Astrocyte (in vitro differentiated cells and primary cell): ENCODE data around the gene SIK3. TPM values are rescaled to one million over a fixed set of nuclear protein-coding genes. Genes with fewer than 3 reads are reported as not detected.

Experiments
- DNase-seq: peaks from one replicate; pipeline ENCODE4 v3.0.0-alpha.2; 2010; ENCODE audit warnings: low read depth
- FAIRE-seq: peaks from 2 replicates; lab custom pipeline; 2011; peaks lifted over from hg19 to GRCh38; lab: Jason Lieb, UNC
- H2AFZ ChIP-seq: 2 replicates; pipeline ENCODE4 v1.6.0; 2012; ENCODE audit warnings: low read depth, low read length, inconsistent platforms
- H3K27ac ChIP-seq: 2 replicates; pipeline ENCODE4 v1.5.1; 2011; ENCODE audit warnings: low read depth, low read length, inconsistent platforms
- H3K27me3 ChIP-seq: 2 replicates; pipeline ENCODE4 v1.6.0; 2011; ENCODE audit warnings: low read length, inconsistent platforms; ENCODE audit not compliant: insufficient read depth
- H3K36me3 ChIP-seq: 2 replicates; pipeline ENCODE4 v1.5.1; 2011; ENCODE audit warnings: low read length, inconsistent platforms; ENCODE audit not compliant: insufficient read depth
- H3K4me1 ChIP-seq: 2 replicates; pipeline ENCODE4 v1.5.1; 2011; ENCODE audit warnings: low read length, inconsistent platforms; ENCODE audit not compliant: insufficient read depth
- H3K4me2 ChIP-seq: 2 replicates; pipeline ENCODE4 v1.6.0; 2012; ENCODE audit warnings: low read length, inconsistent platforms
- H3K4me3 ChIP-seq: 2 replicates; pipeline ENCODE4 v1.5.1; 2011; ENCODE audit warnings: low read depth, mild to moderate bottlenecking, low read length, inconsistent platforms; ENCODE audit not compliant: insufficient read depth
- H3K79me2 ChIP-seq: 2 replicates; pipeline ENCODE4 v1.6.0; 2012; ENCODE audit warnings: mild to moderate bottlenecking, low read length, inconsistent platforms; ENCODE audit not compliant: insufficient read depth
- H3K9ac ChIP-seq: 2 replicates; pipeline ENCODE4 v1.6.0; 2012; ENCODE audit warnings: mild to moderate bottlenecking, low read length, inconsistent platforms
- H3K9me3 ChIP-seq: 2 replicates; pipeline ENCODE4 v1.5.1; 2012; ENCODE audit warnings: low read depth, mild to moderate bottlenecking, low read length, inconsistent platforms; ENCODE audit not compliant: insufficient read depth
- H4K20me1 ChIP-seq: 2 replicates; pipeline ENCODE4 v1.6.0; 2012; ENCODE audit warnings: low read length, inconsistent platforms; ENCODE audit not compliant: insufficient read depth
- H3K27ac Mint-ChIP-seq: one replicate; pipeline ENCODE4 v1.8.0; 2021; ENCODE audit warnings: mild to moderate bottlenecking, mixed read lengths; ENCODE audit not compliant: unreplicated experiment
- H3K27me3 Mint-ChIP-seq: one replicate; pipeline ENCODE4 v1.8.0; 2021; ENCODE audit warnings: low read depth, mixed read lengths; ENCODE audit not compliant: unreplicated experiment
- H3K36me3 Mint-ChIP-seq: one replicate; pipeline ENCODE4 v1.8.0; 2021; ENCODE audit warnings: low read depth, mixed read lengths; ENCODE audit not compliant: unreplicated experiment
- H3K4me1 Mint-ChIP-seq: one replicate; pipeline ENCODE4 v1.8.0; 2021; ENCODE audit warnings: low read depth, mixed read lengths; ENCODE audit not compliant: unreplicated experiment
- H3K4me3 Mint-ChIP-seq: one replicate; pipeline ENCODE4 v1.8.0; 2021; ENCODE audit warnings: mild to moderate bottlenecking, moderate library complexity, mixed read lengths; ENCODE audit not compliant: unreplicated experiment
- H3K9me3 Mint-ChIP-seq: one replicate; pipeline ENCODE4 v1.8.0; 2021; ENCODE audit warnings: mild to moderate bottlenecking, mixed read lengths; ENCODE audit not compliant: unreplicated experiment
- EZH2 ChIP-seq: IDR thresholded peaks from 2 replicates; pipeline ENCODE4 v1.6.1; 2012; ENCODE audit warnings: mild to moderate bottlenecking, low read length, inconsistent platforms; ENCODE audit not compliant: insufficient read depth
- total RNA-seq: library from RNA; stranded (reverse); gene quantifications from 2 replicates; pipeline ENCODE4 v1.2.1, GENCODE V29; 2021
- TF ChIP-seq, protein P1 (sequence below): IDR thresholded peaks from 2 replicates; pipeline ENCODE4 v1.5.1; 2011; ENCODE audit warnings: low read depth, mild to moderate bottlenecking, inconsistent platforms, low read length, moderate library complexity; ENCODE audit not compliant: insufficient read depth

The SIK3 gene
- total RNA-seq, 1 donor from 2014 or later = 34.4 TPM

DNA sequence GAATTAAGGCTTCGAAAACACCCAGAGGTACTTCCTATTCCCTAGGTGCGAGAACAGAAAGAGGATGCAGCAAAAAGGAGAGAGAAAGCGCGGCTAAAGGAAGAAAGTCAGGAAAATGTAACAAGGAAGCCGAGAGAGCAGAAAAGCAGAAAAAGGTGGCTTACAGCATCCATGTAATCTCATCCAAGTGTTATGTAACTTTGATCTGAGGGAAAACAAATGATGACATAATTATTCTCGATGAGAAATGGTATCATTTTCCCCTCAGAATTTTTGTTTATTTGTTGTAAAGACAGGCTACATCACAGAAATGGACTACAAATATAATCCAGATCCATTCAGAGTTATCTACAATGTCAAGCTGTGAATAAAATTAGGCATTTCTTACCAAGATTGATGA, 191.7 kb downstream of the SIK3 start:
- Mint-ChIP-seq H3K27me3 (no peaks in the 10 kb centered on the region), H3K27ac (no peak overlapping the region), H3K9me3 (no peaks in the 10 kb centered on the region), H3K4me3 (no peak overlapping the region), H3K36me3 (peaks cover 3% of the 10 kb centered on the region), H3K4me1 (no peaks in the 10 kb centered on the region)
- Histone ChIP-seq H4K20me1 (no peaks in the 10 kb centered on the region), H3K4me2 (no peak overlapping the region), H3K9me3 (no peaks in the 10 kb centered on the region), H3K9ac (no peak overlapping the region), H3K79me2 (no peaks in the 10 kb centered on the region), H3K4me3 (no peak overlapping the region), H3K36me3 (no peaks in the 10 kb centered on the region), H2AFZ (no peak overlapping the region), H3K4me1 (no peaks in the 10 kb centered on the region), H3K27me3 (no peaks in the 10 kb centered on the region), H3K27ac (no peak overlapping the region)
- DNase-seq (no peak), FAIRE-seq (no peak)
- TF ChIP-seq, protein P1, sequence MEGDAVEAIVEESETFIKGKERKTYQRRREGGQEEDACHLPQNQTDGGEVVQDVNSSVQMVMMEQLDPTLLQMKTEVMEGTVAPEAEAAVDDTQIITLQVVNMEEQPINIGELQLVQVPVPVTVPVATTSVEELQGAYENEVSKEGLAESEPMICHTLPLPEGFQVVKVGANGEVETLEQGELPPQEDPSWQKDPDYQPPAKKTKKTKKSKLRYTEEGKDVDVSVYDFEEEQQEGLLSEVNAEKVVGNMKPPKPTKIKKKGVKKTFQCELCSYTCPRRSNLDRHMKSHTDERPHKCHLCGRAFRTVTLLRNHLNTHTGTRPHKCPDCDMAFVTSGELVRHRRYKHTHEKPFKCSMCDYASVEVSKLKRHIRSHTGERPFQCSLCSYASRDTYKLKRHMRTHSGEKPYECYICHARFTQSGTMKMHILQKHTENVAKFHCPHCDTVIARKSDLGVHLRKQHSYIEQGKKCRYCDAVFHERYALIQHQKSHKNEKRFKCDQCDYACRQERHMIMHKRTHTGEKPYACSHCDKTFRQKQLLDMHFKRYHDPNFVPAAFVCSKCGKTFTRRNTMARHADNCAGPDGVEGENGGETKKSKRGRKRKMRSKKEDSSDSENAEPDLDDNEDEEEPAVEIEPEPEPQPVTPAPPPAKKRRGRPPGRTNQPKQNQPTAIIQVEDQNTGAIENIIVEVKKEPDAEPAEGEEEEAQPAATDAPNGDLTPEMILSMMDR = no peak
- no peak for TF ChIP-seq EZH2

DNA sequence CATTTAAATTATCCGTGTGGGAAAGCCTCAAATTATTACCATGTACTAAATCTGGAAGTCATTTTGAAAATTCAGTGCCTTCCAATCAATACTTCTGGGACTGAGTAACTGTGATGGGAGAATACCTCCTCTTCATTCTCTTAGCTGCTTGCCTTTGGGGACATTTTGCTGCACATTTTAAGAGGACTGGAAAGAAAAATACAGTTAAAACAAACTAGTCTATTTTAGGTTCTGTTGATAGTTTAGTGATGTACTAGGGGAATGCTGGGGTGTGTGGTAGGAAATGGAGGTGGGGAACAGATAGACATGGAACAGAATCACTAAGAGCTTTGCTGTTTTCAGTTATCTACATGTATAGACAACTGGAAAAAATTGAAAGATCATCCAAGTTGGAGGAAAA, 195.1 kb downstream of the SIK3 start:
- no peaks in the 10 kb centered on the region for H3K27me3 Mint-ChIP-seq
- Histone ChIP-seq H3K27me3 (no peaks in the 10 kb centered on the region), H4K20me1 (no peaks in the 10 kb centered on the region), H3K9me3 (no peaks in the 10 kb centered on the region), H3K4me3 (no peak overlapping the region), H3K4me2 (no peak overlapping the region), H2AFZ (no peak overlapping the region), H3K27ac (no peak overlapping the region), H3K79me2 (no peaks in the 10 kb centered on the region), H3K4me1 (no peaks in the 10 kb centered on the region), H3K36me3 (no peaks in the 10 kb centered on the region), H3K9ac (no peak overlapping the region)
- FAIRE-seq = no peak
- no peak overlapping the region for H3K4me3 Mint-ChIP-seq
- TF ChIP-seq, protein P1 = no peak
- no peak for TF ChIP-seq EZH2
- H3K4me1 Mint-ChIP-seq = no peaks in the 10 kb centered on the region
- no peak for DNase-seq
- peaks cover 6% of the 10 kb centered on the region for H3K36me3 Mint-ChIP-seq
- H3K27ac Mint-ChIP-seq = no peak overlapping the region
- no peaks in the 10 kb centered on the region for H3K9me3 Mint-ChIP-seq

DNA sequence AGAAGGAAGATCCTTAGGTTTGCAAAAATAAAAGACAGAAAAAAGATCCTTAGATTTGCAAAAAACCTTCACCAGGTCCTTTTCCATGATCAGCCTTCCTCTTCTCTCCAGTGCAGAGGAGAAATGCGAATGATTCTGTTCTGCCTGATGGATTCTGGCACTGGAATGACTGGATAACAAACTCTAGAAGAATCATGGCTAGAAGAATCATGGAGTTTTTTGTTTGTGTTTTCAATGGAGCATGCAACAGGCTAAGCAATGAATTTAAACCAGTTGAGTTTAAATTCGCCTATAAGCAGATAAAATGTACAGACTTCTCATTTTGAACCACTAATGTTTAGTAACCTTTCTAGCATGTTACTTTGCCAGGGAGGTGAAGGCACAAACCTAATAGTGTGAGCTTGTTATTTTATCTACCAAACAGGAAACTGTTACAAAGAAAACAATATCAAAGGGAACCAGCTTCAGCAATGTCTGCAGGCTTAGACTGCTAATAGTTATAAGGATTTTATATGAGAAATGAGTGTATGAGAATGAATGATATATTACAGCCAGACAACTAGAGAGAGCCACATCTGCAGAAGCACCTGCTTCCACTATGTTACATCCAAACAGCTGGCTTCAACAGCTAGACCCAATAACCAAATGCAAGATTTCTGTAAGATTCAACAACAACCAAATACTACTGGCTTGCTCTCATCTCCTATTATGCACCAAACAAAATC, 196.1 kb downstream of the SIK3 start:
- Mint-ChIP-seq H3K27me3 (no peaks in the 10 kb centered on the region), H3K27ac (no peak overlapping the region), H3K4me3 (no peak overlapping the region), H3K9me3 (no peaks in the 10 kb centered on the region), H3K4me1 (no peaks in the 10 kb centered on the region), H3K36me3 (peaks cover 6% of the 10 kb centered on the region)
- no peak for FAIRE-seq
- Histone ChIP-seq H3K4me1 (no peaks in the 10 kb centered on the region), H4K20me1 (no peaks in the 10 kb centered on the region), H3K27ac (no peak overlapping the region), H3K27me3 (no peaks in the 10 kb centered on the region), H3K36me3 (no peaks in the 10 kb centered on the region), H3K9me3 (no peaks in the 10 kb centered on the region), H3K9ac (no peak overlapping the region), H2AFZ (no peak overlapping the region), H3K4me3 (no peak overlapping the region), H3K79me2 (no peaks in the 10 kb centered on the region), H3K4me2 (no peak overlapping the region)
- TF ChIP-seq, protein P1 = no peak
- TF ChIP-seq EZH2 = no peak
- DNase-seq = no peak
